PFSK-1 (cell line): ENCODE data around the gene ATP8B4.

ENCODE experiments used
- POLR2AphosphoS5 ChIP-seq: IDR thresholded peaks from 2 replicates; pipeline ENCODE4 v1.6.1; 2012; ENCODE audit warnings: low read depth, mild to moderate bottlenecking, control low read depth, low read length, moderate library complexity
- REST ChIP-seq, 2 experiments: IDR thresholded peaks; 2 replicates each; pipeline versions ENCODE4 v1.6.1 to v1.8.0; 2011 to 2012; ENCODE audit warnings: low read depth in 2 of 2, low read length in 2 of 2, control low read depth in 1 of 2, inconsistent platforms in 1 of 2, mild to moderate bottlenecking in 1 of 2, moderate library complexity in 1 of 2; ENCODE audit not compliant: insufficient read depth in 1 of 2
- SIN3A ChIP-seq: IDR thresholded peaks from 2 replicates; pipeline ENCODE4 v1.6.1; 2012; ENCODE audit warnings: mild to moderate bottlenecking, low read length, moderate library complexity, borderline replicate concordance; ENCODE audit not compliant: insufficient read depth
- TAF1 ChIP-seq: IDR thresholded peaks from 2 replicates; pipeline ENCODE4 v1.6.1; 2012; ENCODE audit warnings: low read length, control low read depth, borderline replicate concordance; ENCODE audit not compliant: insufficient read depth

GRCh38 chr15:50145451-50145872 is 26.4 kb upstream of the ATP8B4 start:
- TF ChIP-seq POLR2AphosphoS5 (no peak), REST (IDR thresholded peaks at IDR 0.05; ENCODE audit: insufficient read depth in 1 of 2, low read depth in 2 of 2, low read length in 2 of 2) (no peak), TAF1 (no peak), SIN3A (no peak)
